ENCODE data around the gene MIER3. TPM values are rescaled to one million over a fixed set of nuclear protein-coding genes. Genes with fewer than 3 reads are reported as not detected.

Gene MIER3
- total RNA-seq, 1 experiment from 2014 or later = 44.8 TPM

DNA sequence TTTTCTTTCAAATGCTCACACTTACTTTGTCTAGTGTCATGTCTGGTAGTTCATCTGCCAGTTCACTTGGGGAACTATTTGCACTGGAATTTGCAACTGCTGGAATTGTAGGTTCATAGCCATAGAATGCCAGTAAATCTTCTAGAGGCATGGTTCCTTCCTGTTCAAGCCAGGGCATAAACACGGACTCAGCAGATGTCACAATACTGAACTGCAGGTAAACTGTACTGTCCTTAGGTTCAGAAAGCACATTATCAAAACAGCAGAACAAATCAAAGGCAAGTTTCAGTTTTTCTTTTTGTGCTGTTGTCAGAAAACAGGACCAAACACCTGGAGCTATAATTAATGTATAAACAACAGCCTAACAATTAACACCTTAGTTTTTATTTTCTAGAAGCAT lies 13.1 kb downstream of the MIER3 start:
- no peak overlapping the region for H3K27ac Mint-ChIP-seq
- no peak overlapping the region for H3K14ac ChIP-seq (ENCODE audit: insufficient read depth, low read length)
- no peak for DNase-seq
- TF ChIP-seq, protein P1, sequence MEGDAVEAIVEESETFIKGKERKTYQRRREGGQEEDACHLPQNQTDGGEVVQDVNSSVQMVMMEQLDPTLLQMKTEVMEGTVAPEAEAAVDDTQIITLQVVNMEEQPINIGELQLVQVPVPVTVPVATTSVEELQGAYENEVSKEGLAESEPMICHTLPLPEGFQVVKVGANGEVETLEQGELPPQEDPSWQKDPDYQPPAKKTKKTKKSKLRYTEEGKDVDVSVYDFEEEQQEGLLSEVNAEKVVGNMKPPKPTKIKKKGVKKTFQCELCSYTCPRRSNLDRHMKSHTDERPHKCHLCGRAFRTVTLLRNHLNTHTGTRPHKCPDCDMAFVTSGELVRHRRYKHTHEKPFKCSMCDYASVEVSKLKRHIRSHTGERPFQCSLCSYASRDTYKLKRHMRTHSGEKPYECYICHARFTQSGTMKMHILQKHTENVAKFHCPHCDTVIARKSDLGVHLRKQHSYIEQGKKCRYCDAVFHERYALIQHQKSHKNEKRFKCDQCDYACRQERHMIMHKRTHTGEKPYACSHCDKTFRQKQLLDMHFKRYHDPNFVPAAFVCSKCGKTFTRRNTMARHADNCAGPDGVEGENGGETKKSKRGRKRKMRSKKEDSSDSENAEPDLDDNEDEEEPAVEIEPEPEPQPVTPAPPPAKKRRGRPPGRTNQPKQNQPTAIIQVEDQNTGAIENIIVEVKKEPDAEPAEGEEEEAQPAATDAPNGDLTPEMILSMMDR (conservative IDR thresholded peaks at IDR 0.05) = no peak
- H2BK20ac ChIP-seq (ENCODE audit: low read depth, low read length, poor library complexity, severe bottlenecking) = no peak overlapping the region
- H2AFZ ChIP-seq (ENCODE audit: low read length) = no peak overlapping the region
- H3K4me3 Mint-ChIP-seq = no peak overlapping the region
- H3K23me2 ChIP-seq (ENCODE audit: insufficient read length, low read depth, low read length, poor library complexity, severe bottlenecking) = no peaks in the 10 kb centered on the region
- H3K4me1 ChIP-seq (ENCODE audit: insufficient read depth, low read length) = no peaks in the 10 kb centered on the region
- whole genome bisulfite sequencing (ENCODE audit: extremely low coverage, insufficient read length, low lambda C conversion rate) = no CpG with 5 or more reads among the region's 1 CpG
- no peak overlapping the region for H4K5ac ChIP-seq (ENCODE audit: insufficient read length, low read depth, low read length)
- H3K9me3 ChIP-seq (ENCODE audit: control insufficient read depth, low read depth, low read length) = no peaks in the 10 kb centered on the region
- no peak overlapping the region for H3K18ac ChIP-seq (ENCODE audit: insufficient read length, low read depth, low read length)
- H3K4me1 Mint-ChIP-seq = no peaks in the 10 kb centered on the region
- no peak overlapping the region for H2BK5ac ChIP-seq (ENCODE audit: insufficient read length, low read length)
- no peak overlapping the region for H4K8ac ChIP-seq (replicated peaks; ENCODE audit: insufficient read length, low read depth, low read length)
- no peak overlapping the region for H2BK120ac ChIP-seq (ENCODE audit: low read depth, low read length, poor library complexity, severe bottlenecking)
- no peaks in the 10 kb centered on the region for H3K27me3 Mint-ChIP-seq (ENCODE audit: low read depth)
- no peak overlapping the region for H2BK12ac ChIP-seq (ENCODE audit: insufficient read length, low read depth, low read length)
- H3K56ac ChIP-seq (ENCODE audit: insufficient read length, low read depth, low read length) = no peak overlapping the region
- no peaks in the 10 kb centered on the region for H3K79me2 ChIP-seq (ENCODE audit: insufficient read depth, low read length)
- no peak overlapping the region for H2BK15ac ChIP-seq (ENCODE audit: low read depth, low read length)
- H3K9ac ChIP-seq (ENCODE audit: extremely low read depth, insufficient read length, low read length) = no peak overlapping the region
- H4K20me1 ChIP-seq (ENCODE audit: control insufficient read depth, insufficient read depth, insufficient read length) = no peaks in the 10 kb centered on the region
- no peak overlapping the region for H3K27ac ChIP-seq (ENCODE audit: insufficient read length, low read depth, low read length)
- no peak overlapping the region for H3K4ac ChIP-seq (ENCODE audit: low read depth, low read length)
- peaks cover 2% of the 10 kb centered on the region for H3K79me1 ChIP-seq (ENCODE audit: insufficient read depth, low read depth, low read length, poor library complexity, severe bottlenecking)
- no peaks in the 10 kb centered on the region for H3K27me3 ChIP-seq (ENCODE audit: insufficient read depth, low read length)
- no peak overlapping the region for H2AK5ac ChIP-seq (ENCODE audit: insufficient read length, low read length)
- H3K9me3 Mint-ChIP-seq = no peaks in the 10 kb centered on the region
- H3K36me3 Mint-ChIP-seq (ENCODE audit: insufficient read depth in 1 of 3, low read depth in 3 of 3) = peaks cover 37 to 91% (median 74%) of the 10 kb centered on the region in 3 experiments; a peak in 6 of 7 replicates
- no peak overlapping the region for H3K4me2 ChIP-seq (ENCODE audit: insufficient read depth, insufficient read length, low read length)
- H3T11ph ChIP-seq (ENCODE audit: low read length) = no peak overlapping the region
- no peak overlapping the region for H4K91ac ChIP-seq (ENCODE audit: insufficient read length, low read depth, low read length)
- no peak overlapping the region for H3K23ac ChIP-seq (ENCODE audit: insufficient read length, low read depth, low read length)

Measured in H9 (cell line).